Astrocyte (in vitro differentiated cells and primary cell): ENCODE results near the gene RNASE13.

ENCODE experiments used
- EZH2 ChIP-seq: IDR thresholded peaks from 2 replicates; pipeline ENCODE4 v1.6.1; 2012; ENCODE audit warnings: mild to moderate bottlenecking, low read length, inconsistent platforms; ENCODE audit not compliant: insufficient read depth
- TF ChIP-seq, protein P1 (sequence below): IDR thresholded peaks from 2 replicates; pipeline ENCODE4 v1.5.1; 2011; ENCODE audit warnings: low read depth, mild to moderate bottlenecking, inconsistent platforms, low read length, moderate library complexity; ENCODE audit not compliant: insufficient read depth

DNA sequence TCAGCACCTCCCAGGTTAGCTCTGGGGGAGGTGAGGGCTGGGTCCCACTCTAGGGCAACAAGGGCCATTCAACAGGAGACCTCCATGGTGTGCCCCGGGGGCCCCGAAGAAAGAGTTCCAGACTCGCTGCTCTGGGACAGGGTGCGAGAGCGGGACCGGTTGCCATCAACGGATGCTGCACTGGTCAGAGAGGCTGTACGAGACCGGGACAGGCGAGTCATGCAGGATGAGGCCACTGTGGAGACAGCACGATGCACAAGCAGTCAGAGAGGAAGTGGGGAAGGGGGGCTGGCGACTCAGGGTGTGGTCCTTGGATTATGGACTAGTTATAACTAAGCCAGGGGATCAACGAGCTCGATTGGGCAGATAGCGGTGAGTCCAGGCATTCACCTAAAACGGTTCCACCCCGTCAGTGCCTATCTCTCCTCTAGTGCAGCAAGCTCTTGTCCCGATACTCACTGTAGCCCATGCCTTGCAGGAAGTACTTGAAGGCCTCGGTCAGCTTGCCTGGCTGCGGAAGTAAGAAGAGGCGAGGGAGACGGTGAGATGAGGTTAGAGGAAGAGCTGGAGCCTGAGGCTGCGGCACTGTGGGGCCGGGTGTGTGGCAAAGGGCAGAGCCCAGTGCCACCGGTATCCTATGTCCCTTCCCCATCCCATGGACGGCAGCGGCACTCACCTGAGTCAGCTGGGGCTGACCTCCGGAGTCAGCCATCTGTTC lies 16.9 kb downstream of the RNASE13 start:
- TF ChIP-seq, protein P1, sequence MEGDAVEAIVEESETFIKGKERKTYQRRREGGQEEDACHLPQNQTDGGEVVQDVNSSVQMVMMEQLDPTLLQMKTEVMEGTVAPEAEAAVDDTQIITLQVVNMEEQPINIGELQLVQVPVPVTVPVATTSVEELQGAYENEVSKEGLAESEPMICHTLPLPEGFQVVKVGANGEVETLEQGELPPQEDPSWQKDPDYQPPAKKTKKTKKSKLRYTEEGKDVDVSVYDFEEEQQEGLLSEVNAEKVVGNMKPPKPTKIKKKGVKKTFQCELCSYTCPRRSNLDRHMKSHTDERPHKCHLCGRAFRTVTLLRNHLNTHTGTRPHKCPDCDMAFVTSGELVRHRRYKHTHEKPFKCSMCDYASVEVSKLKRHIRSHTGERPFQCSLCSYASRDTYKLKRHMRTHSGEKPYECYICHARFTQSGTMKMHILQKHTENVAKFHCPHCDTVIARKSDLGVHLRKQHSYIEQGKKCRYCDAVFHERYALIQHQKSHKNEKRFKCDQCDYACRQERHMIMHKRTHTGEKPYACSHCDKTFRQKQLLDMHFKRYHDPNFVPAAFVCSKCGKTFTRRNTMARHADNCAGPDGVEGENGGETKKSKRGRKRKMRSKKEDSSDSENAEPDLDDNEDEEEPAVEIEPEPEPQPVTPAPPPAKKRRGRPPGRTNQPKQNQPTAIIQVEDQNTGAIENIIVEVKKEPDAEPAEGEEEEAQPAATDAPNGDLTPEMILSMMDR = no peak
- TF ChIP-seq EZH2 = no peak
